RPMI7951 (cell line): ENCODE measurements around the gene GRID1. TPM values are rescaled to one million over a fixed set of nuclear protein-coding genes. Genes with fewer than 3 reads are reported as not detected.

Source experiments
- DNase-seq: peaks from one replicate; pipeline ENCODE4 v3.0.0-alpha.2; 2012; ENCODE audit warnings: low read depth
- total RNA-seq: library from RNA; depleted of rRNA; stranded (reverse); fragments of >200 nt; shearing (Covaris generic); gene quantifications from 2 replicates; pipeline ENCODE4 v1.2.3, GENCODE V29; 2014

The GRID1 gene
- total RNA-seq, 1 experiment from 2014 or later: not detected

DNA sequence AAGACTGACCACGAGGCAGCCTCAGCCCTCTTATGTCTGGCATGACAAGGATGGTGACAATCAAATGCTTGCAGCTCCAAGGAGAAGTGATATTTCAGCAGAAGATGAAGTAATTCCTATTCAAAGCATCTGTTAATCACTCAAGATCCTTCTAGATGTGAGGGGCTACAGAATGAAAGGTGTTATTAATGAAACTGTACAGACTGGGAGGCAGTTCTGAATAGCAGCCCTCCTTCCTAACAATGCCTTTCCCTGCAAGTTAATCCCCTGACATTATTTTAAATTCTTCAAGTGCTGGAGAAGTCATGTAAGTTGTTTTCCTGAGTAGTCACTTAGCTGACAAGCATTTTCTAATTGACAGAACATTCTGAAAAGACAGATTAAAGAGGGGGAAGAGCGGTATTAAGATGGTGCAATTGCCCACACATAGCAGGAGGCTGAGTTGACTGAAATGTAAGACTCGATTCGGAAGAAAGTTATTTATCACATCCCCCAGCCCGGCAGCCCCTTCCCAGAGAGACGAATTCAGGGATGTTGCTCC, 300.8 kb downstream of the GRID1 start:
- DNase-seq: no peak

- DNase-seq: no peak
These were observed 301.5 kb downstream of the GRID1 start for GRCh38 chr10:86064931-86065662.

DNA sequence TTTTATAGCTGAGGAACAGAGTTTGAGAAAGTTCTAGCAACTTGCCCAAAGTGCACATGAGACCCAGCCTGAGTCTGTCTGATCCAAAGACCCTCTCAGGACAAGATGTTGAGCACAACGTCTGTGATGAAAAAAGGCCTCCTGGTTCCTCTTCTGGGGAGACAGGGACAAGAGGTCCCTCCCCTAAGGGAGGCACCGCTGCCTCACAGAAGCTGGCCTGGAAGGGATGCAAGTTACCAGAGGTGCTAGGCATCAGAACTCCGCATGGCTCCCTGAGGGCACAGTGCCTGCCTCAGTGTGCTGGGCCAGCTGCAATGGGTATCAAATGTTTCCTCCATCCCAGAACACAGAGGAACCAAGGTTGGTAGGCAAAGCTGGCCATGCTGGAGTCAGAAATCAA, 302.4 kb downstream of the GRID1 start:
- no peak for DNase-seq

- DNase-seq: no peak
These were observed 303.3 kb downstream of the GRID1 start for GRCh38 chr10:86063341-86063740.

GRCh38 chr10:86062647-86063145, 303.9 kb downstream of the GRID1 start:
- DNase-seq: no peak

GRCh38 chr10:86062198-86062550, 304.4 kb downstream of the GRID1 start:
- DNase-seq: no peak

GRCh38 chr10:86061278-86062197, 305.1 kb downstream of the GRID1 start:
- DNase-seq: no peak

- no peak for DNase-seq
These were observed 306.0 kb downstream of the GRID1 start for GRCh38 chr10:86060386-86061277.

GRCh38 chr10:86059892-86060291, 306.7 kb downstream of the GRID1 start:
- DNase-seq: no peak

- DNase-seq: no peak
These were observed 307.6 kb downstream of the GRID1 start for GRCh38 chr10:86058964-86059363.

- DNase-seq: no peak
These were observed 308.9 kb downstream of the GRID1 start for GRCh38 chr10:86057708-86058107.

DNA sequence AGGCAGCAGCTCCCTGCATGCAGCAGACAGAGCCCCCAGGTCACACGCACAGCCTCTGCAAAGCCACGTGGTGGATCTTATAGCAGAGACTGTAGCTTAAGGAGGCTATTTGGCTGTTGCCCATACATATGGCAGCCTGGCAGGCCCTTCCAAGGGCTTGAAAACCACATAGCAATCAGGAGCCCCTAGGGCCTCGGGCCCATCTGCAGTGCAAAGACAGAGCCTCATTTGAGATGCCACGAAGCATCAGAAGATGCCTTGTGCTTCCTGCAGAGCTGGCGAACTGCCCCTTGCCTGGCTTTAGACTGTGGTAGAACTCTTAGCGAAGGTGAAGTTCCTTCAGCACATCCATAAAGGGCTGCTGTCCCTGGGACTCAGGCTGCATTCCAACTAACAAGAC, 309.9 kb downstream of the GRID1 start:
- DNase-seq: no peak

GRCh38 chr10:86055928-86056327, 310.7 kb downstream of the GRID1 start:
- no peak for DNase-seq

DNA sequence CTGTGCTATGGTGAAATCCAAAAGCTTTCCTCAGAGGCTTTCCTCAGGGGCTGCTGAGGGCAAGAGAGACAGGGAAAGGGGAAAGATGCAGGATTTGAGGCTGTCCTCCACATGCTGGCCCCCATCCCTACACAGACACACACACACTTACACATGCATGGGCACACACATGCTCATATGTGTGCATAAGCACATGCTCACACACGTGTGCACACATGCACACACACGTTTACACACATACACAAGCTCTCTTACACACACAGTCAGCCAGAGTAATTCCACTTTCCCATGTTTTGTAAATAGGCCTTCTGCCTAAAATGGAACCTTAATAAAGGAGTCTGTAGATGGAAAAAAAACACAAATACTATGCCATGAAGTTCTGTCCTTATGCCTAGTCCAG, 312.9 kb downstream of the GRID1 start:
- DNase-seq: no peak

GRCh38 chr10:86051586-86051985, 315.0 kb downstream of the GRID1 start:
- DNase-seq: no peak

DNA sequence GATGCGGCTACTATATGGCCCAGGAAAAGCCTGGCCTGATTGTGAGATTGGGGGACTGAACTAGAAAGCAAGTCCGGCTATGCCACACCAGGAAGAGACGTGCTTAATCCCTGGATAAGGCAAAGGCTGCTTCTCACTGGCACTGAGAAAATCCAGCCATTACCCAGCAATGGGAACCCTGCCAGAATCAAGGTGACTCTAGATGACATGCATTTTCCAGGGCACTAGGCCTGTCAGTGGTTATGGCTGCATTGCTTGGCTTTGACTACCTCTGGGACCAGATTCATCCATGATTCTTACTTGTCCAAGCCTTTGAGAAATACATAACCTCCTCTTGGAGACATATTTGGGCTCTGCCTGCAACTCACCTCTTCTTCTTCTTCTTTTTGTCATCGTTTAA, 317.2 kb downstream of the GRID1 start:
- DNase-seq: no peak

- DNase-seq: no peak
These were observed 317.6 kb downstream of the GRID1 start for GRCh38 chr10:86048973-86049372.

GRCh38 chr10:86048571-86048970, 318.0 kb downstream of the GRID1 start:
- no peak for DNase-seq

DNA sequence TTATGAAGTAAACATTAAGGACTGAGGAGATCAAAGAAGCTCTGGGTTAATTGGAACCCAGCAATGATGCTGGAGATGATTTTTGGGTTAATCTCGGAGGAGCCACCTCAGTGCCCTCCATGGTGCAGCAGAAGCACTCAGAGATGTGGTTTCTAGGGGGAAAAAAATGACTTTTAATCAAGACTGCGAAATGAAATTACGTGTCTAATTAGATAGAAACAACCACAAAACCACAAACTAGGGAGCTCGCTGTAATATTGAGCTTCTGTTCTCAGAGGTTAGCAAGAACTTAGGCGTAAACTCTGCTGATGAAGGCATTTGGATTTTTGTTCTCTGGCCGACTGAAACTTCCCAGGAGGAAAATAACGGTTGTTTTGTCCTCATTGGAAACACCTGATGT, 319.0 kb downstream of the GRID1 start:
- no peak for DNase-seq

DNA sequence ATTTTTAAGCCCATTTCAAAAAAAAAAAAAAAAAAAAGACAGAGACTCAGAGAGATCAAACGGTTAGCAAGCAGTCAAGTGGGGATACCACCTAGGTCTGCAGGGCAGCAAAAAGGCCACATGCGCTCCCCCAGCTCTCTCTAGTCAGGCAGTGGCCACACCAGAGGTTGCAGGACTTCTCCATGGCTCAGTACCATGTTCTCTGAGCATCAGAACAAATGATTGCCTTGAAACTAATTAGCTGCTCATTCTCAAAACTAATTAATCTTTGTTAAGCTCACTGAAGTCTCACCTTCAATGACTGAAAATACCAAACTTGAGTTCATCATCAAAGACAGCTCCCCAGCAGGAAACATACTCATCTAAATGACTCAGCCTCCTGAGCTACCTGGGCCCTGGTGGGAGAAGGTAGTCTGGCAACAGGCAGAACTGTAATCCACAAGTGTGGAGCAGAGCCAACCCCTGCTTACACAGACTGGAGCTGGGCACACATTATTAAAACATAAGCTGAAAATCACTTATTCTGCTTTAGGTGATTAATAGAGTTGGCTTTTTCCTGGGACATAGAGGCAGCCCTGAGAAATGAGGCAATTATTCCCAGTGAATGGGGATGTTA, 319.6 kb downstream of the GRID1 start:
- DNase-seq: no peak

- no peak for DNase-seq
These were observed 320.7 kb downstream of the GRID1 start for GRCh38 chr10:86045896-86046295.
